Natural killer cell treated with Interleukin-12 subunit alpha and Interleukin-12 subunit beta and Interleukin-15 and Interleukin-18, amount 100 ng/mL, for 72 hours (primary cell): Measurements from ENCODE around the gene RRP15. TPM values are rescaled to one million over a fixed set of nuclear protein-coding genes. Genes with fewer than 3 reads are reported as not detected.

Experiments used
- ATAC-seq, 2 donors: fragments of 150-1000 bp; cut with Tn5 transposase in 1 of 2; sonication (Bioruptor Pico), chemical (Tn5 transposase) in 1 of 2; 2 replicates each; pipeline ENCODE4 v1.10.0; 2021
- DNase-seq: peaks from one replicate; pipeline ENCODE4 v3.0.0; 2022; ENCODE audit warnings: low spot score
- H3K27ac Mint-ChIP-seq, 2 donors: 1 replicate in 1 of 2; 2 replicates in 1 of 2; pipeline ENCODE4 v1.8.0; 2022; ENCODE audit warnings: mixed read lengths in 2 of 2, mild to moderate bottlenecking in 1 of 2, moderate library complexity in 1 of 2
- H3K27me3 Mint-ChIP-seq, 2 donors: 1 replicate in 1 of 2; 2 replicates in 1 of 2; pipeline ENCODE4 v1.8.0; 2022; ENCODE audit warnings: mixed read lengths in 2 of 2
- H3K36me3 Mint-ChIP-seq: one replicate; pipeline ENCODE4 v1.8.0; 2022; ENCODE audit warnings: mixed read lengths
- H3K4me1 Mint-ChIP-seq, 2 donors: 1 replicate in 1 of 2; 2 replicates in 1 of 2; pipeline ENCODE4 v1.8.0; 2022; ENCODE audit warnings: low read depth in 2 of 2, mixed read lengths in 2 of 2, mild to moderate bottlenecking in 1 of 2
- H3K4me3 Mint-ChIP-seq: one replicate; pipeline ENCODE4 v1.8.0; 2022; ENCODE audit warnings: mixed read lengths
- H3K9me3 Mint-ChIP-seq: 2 replicates; pipeline ENCODE4 v1.8.0; 2022; ENCODE audit warnings: mixed read lengths
- total RNA-seq, 2 donors: library from RNA; stranded (reverse); gene quantifications; one replicate each; pipeline ENCODE4 v1.2.3, GENCODE V29; 2022

Gene RRP15
- total RNA-seq, 2 donors from 2014 or later = 23.9 to 32.4 TPM

GRCh38 chr1:218384581-218384993 is 99.5 kb downstream of the RRP15 start:
- Mint-ChIP-seq H3K9me3 (no peaks in the 10 kb centered on the region), H3K4me1 (no peaks in the 10 kb centered on the region), H3K27me3 (peaks cover 23 to 41% of the 10 kb centered on the region in 2 donors), H3K36me3 (no peaks in the 10 kb centered on the region), H3K27ac (no peak overlapping the region), H3K4me3 (no peak overlapping the region)
- DNase-seq (no peak), ATAC-seq (no peak)

Other genes with a start within 250 kb of the RRP15 start
- under 1 TPM in 1 of 2 donors, not detected in 1; 0.11 TPM for gene TGFB2, start 60.0 kb downstream of the RRP15 start, total RNA-seq